Lower leg skin (tissue), 3 donors: ENCODE results near the gene ZFP36L2.

Experiments used
- POLR2A ChIP-seq, 2 donors: fragments of 450-650 bp; IDR thresholded peaks; one replicate each; pipeline ENCODE4 v1.6.1; 2016 to 2017; ENCODE audit warnings: antibody characterized with exemption in 2 of 2, mild to moderate bottlenecking in 1 of 2, moderate library complexity in 1 of 2
- TF ChIP-seq, protein P1 (sequence below), 3 donors: fragments of 450-650 bp; IDR thresholded peaks; one replicate each; pipeline ENCODE4 v1.5.1; 2016; ENCODE audit warnings: antibody characterized with exemption in 3 of 3, mild to moderate bottlenecking in 3 of 3, moderate library complexity in 2 of 3

DNA sequence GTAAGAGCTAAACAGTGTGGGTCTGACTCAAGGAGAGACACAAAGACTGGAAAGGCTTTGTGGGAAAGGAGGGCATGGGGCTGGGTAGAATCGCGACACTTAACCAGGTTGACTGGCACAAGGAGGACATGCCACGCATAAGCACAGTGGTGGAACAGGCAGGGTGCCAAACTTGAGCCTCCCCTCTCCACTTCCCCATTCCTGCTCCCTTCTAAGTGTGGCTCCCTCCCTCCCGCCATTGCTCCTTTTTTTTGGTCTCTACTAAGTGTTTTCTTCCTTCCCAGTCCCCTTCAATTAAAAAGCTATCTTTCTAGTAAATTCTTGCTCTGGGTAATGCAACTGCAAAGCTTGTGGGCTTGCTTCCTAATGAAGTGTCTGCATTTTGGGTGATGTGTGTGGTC is 40.3 kb upstream of the ZFP36L2 start:
- TF ChIP-seq, protein P1, sequence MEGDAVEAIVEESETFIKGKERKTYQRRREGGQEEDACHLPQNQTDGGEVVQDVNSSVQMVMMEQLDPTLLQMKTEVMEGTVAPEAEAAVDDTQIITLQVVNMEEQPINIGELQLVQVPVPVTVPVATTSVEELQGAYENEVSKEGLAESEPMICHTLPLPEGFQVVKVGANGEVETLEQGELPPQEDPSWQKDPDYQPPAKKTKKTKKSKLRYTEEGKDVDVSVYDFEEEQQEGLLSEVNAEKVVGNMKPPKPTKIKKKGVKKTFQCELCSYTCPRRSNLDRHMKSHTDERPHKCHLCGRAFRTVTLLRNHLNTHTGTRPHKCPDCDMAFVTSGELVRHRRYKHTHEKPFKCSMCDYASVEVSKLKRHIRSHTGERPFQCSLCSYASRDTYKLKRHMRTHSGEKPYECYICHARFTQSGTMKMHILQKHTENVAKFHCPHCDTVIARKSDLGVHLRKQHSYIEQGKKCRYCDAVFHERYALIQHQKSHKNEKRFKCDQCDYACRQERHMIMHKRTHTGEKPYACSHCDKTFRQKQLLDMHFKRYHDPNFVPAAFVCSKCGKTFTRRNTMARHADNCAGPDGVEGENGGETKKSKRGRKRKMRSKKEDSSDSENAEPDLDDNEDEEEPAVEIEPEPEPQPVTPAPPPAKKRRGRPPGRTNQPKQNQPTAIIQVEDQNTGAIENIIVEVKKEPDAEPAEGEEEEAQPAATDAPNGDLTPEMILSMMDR (IDR thresholded peaks at IDR 0.05): no peak
- TF ChIP-seq POLR2A (IDR thresholded peaks at IDR 0.05): no peak
